ENCODE measurements around the gene HSPA9. TPM values are rescaled to one million over a fixed set of nuclear protein-coding genes. Genes with fewer than 3 reads are reported as not detected.

HSPA9 gene
- total RNA-seq, 1 experiment from 2014 or later: 469 TPM

- no peak for DNase-seq (ENCODE audit: low read depth)
These were observed 11.0 kb downstream of the HSPA9 start for GRCh38 chr5:138564242-138564641.

DNA sequence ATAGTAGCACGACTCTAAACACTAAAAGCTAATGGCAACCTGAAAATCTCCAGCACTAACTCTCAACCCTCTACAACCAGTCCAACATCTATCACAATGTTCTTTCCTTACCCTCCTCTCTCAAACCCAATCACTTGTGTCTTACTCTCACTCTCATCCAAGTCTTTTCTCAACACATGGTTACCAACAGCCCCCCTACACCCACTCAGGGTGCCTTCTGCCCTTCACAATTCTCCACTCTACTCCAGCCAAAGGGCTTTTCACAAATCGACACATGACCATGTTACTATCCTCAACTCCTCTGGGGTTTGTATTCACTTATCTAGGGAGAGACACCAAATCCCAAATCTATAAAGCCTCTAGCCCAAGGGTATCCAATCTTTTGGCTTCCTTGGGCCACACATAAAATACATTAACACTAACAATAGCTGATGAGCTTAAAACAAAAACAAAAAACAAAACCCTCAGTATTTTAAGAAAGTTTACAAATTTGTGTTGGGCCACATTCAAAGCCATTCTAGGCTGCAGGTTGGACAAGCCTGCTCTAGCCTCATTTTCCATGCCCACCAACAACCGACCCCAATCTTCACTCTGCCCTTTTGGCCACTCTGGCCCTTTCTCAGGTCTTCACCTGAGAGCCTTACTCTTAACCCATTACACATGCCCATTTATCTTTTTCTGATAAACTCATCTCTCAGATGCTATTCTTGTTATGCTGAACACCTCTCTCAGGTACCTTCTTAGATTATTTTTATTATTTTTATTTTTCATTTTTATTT is 11.7 kb downstream of the HSPA9 start:
- no peak for DNase-seq (ENCODE audit: low read depth)

DNA sequence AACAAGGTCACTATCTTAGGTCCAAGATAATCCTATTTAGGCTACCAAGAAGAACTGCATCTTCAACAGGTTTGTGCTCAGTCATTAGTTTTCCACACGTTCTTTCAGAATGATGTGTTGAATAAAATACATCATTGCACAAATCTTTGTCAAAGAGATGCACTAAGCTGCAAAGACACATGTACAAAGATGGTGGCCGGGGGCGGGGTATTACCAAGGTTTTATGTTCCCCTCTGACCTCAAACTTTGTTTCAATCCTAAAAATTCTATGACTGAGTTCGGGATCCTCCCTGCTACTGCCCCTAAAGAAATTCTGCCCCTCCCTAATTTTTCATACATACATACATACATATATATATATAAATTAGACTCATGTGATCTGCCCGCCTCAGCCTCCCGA is 14.2 kb downstream of the HSPA9 start:
- DNase-seq (ENCODE audit: low read depth): no peak

DNA sequence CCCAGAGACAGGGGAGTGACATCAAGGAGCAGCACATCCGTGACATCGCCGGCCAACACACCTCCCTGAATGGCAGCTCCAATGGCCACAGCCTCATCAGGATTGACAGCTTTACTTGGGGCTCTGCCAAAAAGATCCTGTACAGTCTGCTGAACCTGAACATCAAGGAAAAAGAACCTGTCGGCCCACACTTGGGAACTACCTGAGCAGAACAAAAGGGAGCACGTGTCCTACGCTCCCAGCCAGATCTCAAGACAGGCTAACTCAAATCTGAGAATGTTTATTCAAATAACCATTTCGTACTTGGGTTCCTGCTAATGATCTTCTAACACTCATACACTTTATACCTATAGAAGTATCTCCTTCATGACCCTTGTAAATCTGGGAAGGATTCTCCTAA is 15.3 kb downstream of the HSPA9 start:
- no peak for DNase-seq (ENCODE audit: low read depth)

GRCh38 chr5:138557677-138558076 is 17.5 kb downstream of the HSPA9 start:
- DNase-seq (ENCODE audit: low read depth): no peak

GRCh38 chr5:138554143-138554542 is 21.1 kb downstream of the HSPA9 start:
- DNase-seq (ENCODE audit: low read depth): no peak

DNA sequence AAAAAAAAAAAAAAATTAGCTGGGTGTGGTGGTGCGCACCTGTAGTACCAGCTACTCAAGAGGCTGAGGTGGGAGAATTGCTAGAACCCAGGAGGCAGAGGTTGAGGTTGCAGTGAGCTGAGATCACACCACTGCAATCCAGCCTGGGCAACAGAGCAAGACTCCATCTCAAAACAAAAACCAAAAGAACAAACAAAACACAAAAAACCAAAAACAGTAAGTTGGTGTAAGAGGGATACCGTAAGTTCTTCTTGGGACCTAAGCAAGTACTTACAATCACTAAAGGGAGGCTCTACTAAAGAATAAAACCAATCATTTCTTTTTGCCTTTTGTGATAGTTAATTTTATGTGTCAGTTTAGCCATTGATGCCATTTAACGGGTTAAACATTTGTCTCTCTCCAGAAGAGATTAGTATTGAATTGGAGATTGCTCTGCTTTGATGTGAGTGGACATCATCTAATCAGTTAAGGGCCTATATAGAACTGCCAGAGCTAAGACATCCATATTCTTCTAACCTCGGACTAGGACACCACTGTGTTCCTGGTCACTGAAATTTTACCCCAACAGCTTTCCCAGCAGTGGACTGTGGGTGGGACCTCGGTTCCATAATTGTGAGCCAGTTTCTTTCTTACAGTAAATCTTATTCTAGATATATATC is 21.6 kb downstream of the HSPA9 start:
- DNase-seq (ENCODE audit: low read depth): no peak

DNA sequence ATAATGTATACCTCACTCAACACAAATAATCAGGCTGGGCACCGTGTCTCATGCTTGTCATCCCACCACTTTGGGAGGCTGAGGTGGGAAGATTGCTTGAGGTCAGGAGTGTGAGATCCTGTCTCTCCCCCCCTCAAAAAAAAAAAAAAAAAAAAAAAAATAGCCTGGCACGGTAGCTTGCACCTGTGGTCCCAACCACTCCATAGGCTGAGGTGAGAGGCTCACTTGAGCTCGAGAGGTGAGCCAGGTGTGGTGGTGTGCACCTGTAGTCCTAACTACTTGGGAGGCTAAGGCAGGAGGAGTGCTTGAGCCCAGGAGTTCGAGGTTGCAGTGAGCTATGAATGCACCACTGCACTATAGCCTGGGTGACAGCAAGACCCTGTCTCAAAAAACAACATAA is 22.5 kb downstream of the HSPA9 start:
- no peak for DNase-seq (ENCODE audit: low read depth)

DNA sequence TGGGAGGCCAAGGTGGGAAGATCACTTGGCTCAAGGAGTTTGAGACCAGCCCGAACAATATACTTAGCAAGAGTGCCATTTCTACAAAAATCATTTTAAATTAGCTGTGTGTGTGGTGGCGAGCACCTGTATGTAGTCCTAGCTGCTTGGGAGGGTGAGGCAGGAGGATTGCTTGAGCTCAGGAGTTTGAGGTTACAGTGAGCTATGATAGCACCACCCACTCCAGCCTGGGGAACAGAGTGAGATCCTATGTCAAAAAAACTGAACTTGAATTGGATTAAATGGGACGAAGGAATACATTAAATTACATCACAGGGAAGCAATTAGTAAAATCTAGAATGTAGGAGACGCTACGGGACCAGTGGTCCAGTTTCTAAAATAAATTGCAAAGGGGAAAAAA is 25.8 kb downstream of the HSPA9 start:
- no peak for DNase-seq (ENCODE audit: low read depth)

- DNase-seq (ENCODE audit: low read depth): no peak
These were observed 29.2 kb downstream of the HSPA9 start for GRCh38 chr5:138545919-138546562.

DNA sequence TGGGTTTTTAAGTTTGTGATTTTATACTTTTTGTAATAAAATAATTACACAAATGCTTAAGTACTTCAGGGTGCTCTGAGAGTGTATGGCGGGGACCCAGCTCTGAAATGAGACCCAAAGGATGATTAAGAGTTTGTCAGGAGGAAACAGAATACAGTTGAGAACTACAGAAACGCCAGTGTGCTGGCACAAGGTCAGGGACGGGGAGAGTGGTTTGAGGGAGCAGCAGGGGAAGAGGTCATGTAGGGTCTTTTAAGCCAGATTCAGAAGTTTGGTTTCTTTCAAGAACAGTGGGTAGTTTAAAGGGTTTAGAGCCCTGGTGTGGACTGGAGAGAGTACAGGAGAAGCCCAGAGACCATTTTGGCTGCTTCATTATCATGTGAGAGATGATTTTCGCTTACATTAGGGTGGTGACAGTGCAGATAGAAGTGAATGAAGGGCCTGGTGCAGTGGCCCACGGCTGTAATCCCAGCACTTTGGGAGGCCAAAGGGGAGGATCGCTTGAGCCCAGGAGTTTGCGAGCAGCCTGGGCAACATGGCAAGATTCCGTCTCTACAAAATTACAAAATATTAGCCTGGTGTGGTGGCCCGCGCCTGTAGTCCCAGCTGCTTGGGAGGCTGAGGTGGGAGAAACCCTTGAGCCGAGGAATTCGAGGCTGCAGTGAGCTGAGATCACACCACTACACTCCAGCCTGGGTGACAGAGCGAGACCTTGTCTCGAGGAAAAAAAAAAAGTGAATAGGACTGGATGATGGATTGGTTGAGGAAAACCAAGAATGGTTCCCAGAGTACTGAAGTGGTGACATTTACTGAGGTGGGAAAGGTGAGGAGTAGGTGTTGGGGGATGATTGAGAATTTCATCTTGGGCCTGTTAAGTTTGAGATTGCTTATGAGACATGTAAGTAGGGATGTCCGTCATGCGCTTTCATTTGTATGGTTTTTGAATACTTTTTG is 30.7 kb downstream of the HSPA9 start:
- peak; percentile 36 for DNase-seq (ENCODE audit: low read depth)

GRCh38 chr5:138543730-138544104 is 31.5 kb downstream of the HSPA9 start:
- DNase-seq (ENCODE audit: low read depth): no peak

DNA sequence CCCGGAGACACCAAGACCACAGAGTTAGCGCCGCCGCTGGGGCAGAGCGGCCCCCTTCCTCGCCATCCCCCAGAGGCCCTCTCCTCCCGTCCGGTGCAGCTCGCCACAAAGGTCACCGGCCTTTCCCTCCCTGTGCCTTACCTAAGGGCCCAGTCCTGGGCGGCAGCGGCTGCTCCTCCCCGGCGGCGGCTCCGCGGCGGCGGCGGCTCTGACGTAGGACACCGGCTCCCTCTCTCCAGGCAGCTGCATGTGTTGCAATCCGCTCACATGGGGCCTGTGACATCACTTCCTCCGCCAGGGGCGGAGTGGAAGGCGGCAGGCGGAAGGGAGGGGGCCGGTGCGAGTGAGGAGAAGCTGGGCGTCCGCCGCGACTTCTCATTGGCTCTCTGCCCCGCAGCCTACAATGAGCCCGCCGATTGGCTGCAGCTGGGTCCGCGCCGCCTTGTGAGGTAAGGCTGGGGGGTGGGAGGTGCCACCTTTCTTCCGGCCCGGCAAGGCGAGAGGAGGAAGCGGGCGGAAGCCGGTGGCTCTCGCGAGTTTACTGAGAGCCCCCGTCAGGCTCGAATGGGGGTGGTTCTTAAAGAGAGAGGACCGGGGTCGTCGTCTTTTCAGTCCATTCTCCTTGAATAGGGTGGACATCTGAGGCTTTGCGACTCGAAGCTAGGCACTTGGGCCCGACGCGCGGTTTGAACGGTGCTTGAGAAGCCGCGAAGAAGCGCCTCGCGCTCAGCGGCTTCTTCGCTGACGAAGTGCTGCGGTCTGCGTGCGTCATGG is 32.1 kb downstream of the HSPA9 start, which contains the start of gene ETF1:
Gene ETF1 (minus strand): TSS at position 281 of the 774 bp plus-strand sequence. CDS start 318 bp downstream, outside the sequence.
- DNase-seq (ENCODE audit: low read depth): peak; percentile 100

DNA sequence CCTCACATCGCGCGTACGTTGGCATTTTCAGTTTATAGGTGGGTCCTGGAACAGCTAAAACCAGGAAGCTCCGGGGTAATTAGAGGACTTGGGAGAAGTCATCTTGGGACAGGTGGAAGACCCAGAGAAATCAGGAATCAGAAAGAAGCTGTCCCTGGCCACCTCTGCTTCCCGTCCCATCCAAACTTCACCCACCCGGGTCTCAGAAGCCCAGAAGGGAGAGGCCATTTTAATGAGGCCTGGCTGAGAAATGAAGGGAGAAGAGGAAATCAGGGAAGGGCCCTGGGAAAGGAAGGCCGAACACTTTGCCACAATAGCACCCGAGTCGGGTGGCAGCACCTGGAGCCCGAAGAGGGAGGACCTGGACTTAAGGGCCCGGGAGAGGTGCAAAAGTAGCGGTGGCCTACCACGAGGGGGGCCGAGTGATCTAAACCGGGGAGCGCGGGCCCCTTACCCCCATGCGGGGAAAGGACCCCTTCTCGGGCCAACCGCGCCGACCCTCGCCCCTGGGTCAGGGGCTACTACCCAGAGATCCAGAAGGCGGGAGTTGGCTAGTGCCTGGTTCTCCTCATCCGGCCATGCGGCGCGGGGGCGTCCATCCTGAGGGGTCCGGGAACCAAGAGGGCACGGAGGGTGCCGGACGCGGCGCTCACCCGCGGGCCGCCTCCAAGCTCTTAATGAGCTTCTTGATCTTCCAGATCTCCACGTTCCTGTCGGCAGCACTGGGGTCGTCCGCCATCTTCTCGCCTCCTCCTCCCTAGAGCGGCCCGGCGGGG is 32.8 kb downstream of the HSPA9 start:
- DNase-seq (ENCODE audit: low read depth): no peak

- no peak for DNase-seq (ENCODE audit: low read depth)
These were observed 33.6 kb downstream of the HSPA9 start for GRCh38 chr5:138541511-138542179.

DNA sequence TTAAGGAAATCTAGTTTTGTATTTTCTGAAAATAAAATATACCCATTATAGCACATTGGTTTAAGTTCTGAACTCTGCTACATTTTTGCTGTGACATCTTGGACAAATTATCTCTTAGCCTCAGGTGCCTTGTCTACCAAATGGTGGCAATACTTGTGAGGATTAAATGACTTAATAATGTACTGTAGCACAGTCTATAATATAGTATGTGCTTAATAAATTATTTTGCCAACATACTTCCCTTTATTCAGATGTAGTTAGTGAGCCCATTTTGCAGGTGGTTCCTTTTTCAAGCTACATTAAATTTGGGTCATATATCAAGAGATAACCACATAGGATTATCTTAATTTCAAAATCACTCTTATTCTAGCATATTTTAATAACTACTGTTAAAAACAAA is 35.4 kb downstream of the HSPA9 start:
- no peak for DNase-seq (ENCODE audit: low read depth)

GRCh38 chr5:138538943-138539627 is 36.1 kb downstream of the HSPA9 start:
- DNase-seq (ENCODE audit: low read depth): no peak

GRCh38 chr5:138536665-138537315 is 38.4 kb downstream of the HSPA9 start:
- DNase-seq (ENCODE audit: low read depth): no peak

Data from HT1080 (cell line).